HG03025 (cell line): ENCODE results near the gene TMEM178B.
"Not testable (repeated sequence)": the region's sequence is repeated elsewhere in the genome, so short reads cannot be mapped to it uniquely, and the experiment has no call there.

Source experiments
- ATAC-seq: cut with Tn5 transposase; IDR thresholded peaks from one replicate; pipeline ENCODE4 v1.9.1; 2021; ENCODE audit warnings: mild to moderate bottlenecking, moderate library complexity; ENCODE audit not compliant: unreplicated experiment, low FRiP score

Gene TMEM178B

GRCh38 chr7:141073173-141073640 is 657 bp upstream of the TMEM178B start:
- no peak for ATAC-seq

- no peak for ATAC-seq
These were observed 513 bp downstream of the TMEM178B start for GRCh38 chr7:141074162-141074991.

GRCh38 chr7:141074997-141075396 is 1.1 kb downstream of the TMEM178B start:
- no peak for ATAC-seq

- ATAC-seq = no peak
These were observed 2.5 kb downstream of the TMEM178B start for GRCh38 chr7:141076377-141076776.

- ATAC-seq = no peak
These were observed 5.4 kb downstream of the TMEM178B start for GRCh38 chr7:141079219-141079618.

- not testable (repeated sequence) for ATAC-seq
These were observed 15.6 kb downstream of the TMEM178B start for GRCh38 chr7:141089490-141089889.

- ATAC-seq = no peak
These were observed 20.6 kb downstream of the TMEM178B start for GRCh38 chr7:141094336-141095070.

DNA sequence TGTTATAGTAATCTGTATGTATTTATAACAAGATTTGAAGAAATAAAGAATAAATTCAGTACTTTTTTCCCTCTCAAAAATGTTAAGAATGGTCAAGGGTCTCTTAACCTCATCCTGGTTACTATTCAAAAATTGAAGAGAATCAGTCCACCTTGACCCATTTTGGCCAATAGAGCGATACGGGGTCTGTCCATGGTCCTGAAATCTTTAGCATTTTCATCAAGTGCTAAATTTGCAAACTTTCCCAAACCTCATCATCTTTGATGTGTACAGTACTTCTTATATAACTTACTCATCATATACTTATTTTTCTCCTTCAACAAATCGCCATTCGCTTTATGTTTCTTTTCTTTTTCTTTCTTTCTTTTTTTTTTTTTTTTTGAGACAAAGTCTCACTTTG is 23.6 kb downstream of the TMEM178B start:
- no peak for ATAC-seq

DNA sequence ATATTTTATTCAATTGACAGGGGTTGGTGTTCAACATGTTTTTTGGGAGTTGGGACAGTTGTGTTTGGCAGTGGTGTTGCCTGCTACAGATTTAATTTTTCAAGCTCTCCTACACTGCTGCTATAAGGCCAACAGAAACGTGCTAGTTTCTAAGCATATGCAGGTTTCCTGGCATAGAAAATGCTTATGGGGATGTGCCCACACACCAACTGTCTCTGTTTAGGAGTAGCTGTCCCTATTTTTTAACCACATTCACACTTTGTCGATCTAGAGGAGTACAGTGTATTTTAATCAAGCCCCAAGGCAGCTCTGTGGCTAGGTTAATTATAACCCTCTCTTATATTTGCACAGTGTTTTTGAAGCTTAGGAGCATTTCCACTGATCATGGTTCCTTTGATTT is 28.6 kb downstream of the TMEM178B start:
- no peak for ATAC-seq

- no peak for ATAC-seq
These were observed 30.1 kb downstream of the TMEM178B start for GRCh38 chr7:141103847-141104429.

DNA sequence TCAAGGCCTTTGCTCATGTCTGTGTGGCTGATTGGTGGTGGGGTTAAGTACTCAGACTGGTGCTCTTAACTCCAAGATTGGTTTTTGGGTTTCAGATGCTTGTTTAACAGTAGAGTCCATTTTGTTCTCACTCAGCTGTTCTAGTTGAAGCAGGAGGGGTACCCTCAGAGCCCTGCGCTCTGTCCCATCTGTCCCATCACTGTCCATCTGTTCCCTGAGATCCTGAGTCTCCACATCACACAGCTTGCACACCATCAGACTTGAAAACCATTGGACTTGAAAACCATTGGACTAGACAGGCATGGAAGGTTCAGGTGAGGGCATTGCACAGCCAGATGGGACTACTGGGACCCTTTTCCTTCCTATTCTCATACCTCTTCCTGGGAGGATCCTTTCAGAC is 39.3 kb downstream of the TMEM178B start:
- no peak for ATAC-seq

- no peak for ATAC-seq
These were observed 40.3 kb downstream of the TMEM178B start for GRCh38 chr7:141114029-141114664.

GRCh38 chr7:141115965-141116364 is 42.1 kb downstream of the TMEM178B start:
- no peak for ATAC-seq

DNA sequence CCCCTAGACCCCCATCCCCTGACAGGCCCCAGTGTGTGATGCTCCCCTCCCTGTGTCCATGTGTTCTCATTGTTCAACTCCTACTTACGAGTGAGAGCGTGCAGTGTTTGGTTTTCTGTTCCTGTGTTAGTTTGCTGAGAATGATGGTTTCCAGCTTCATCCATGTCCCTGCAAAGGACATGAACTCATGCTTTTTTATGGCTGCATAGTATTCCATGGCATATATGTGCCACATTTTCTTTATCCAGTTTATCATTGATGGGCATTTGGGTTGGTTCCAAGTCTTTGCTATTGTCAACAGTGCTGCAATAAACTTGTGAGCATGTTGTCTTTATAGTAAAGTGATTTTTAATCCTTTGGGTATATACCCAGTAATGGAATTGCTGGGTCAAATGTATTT is 42.8 kb downstream of the TMEM178B start:
- ATAC-seq = not testable (repeated sequence)

DNA sequence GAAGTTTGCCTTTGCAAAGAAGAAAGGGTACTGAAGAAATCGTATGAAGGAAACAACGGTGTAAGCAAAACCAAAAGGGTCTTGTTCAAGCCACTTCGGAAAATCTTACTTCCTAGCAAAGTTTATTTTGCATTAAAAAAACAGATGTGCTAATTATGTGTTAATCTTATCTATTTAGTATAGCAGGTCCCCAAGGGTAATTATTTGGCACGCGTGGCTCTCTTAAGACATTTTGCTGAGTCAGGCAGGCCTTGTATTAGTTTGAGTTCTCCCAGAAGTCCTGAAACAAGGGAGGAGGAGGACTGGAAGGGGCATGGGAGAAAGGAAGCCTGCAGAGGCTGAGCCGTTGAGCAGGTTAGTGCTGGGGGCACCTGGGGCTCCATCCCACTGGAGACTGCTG is 44.9 kb downstream of the TMEM178B start:
- ATAC-seq = no peak

DNA sequence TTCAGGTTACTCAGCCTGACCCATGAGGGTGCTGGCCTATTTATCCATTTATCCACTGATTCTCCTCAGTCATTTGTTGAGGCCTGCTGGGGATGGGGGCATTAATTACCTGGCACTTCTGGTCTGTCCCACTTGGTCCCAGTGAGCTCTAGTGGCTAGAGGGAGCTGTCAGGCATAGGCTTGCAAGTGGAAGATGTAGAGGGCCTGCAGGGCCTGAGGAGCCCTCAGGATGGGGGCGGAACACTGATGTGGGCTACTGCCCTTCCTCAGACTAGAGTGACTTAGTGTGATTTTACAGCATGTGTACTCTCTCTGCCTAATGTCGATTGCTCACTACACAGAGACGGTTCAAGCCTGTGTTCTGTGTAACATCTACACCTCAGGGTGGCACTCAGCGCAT is 45.3 kb downstream of the TMEM178B start:
- no peak for ATAC-seq

- no peak for ATAC-seq
These were observed 48.9 kb downstream of the TMEM178B start for GRCh38 chr7:141122736-141123135.

GRCh38 chr7:141123522-141123921 is 49.7 kb downstream of the TMEM178B start:
- no peak for ATAC-seq

DNA sequence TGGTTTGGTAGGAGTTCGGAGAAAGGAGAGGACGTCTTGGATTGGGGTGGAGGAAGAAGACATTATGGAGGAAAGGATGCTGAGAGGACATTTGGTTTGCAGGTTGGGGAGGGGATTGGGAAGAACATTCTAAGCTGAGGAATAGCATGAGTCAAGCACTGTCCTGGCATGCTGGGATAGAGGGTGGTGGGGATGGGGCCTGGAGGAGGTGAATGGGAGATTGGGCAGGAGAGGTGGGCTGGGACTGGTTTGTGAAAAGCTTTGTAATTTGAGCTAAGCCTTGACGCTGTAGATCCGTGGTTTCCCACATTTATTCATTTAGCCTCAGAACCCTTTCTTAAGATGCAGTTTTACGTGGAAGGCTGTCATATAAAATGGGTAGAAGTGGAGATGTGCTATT is 52.2 kb downstream of the TMEM178B start:
- ATAC-seq = no peak

DNA sequence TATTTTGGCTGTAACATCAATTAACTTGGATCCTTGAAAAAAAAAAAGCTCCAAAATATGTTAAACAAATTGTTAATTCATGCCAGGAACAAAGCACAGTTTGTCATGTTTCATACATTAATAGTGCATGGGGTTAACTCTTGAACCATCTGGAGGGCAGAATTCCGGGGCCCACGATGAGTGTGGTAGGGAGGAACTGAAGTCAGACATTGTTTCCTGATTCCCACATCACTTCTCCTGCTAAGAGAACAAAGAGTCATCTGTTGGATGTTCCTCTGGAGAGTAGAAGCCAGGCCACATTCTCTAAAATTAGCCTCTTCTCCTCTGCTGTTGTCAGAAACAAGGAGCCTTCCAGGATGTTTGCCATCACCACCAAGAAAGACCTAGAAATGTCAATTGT is 54.6 kb downstream of the TMEM178B start:
- ATAC-seq = no peak

GRCh38 chr7:141128931-141129330 is 55.1 kb downstream of the TMEM178B start:
- ATAC-seq = no peak
